ENCODE measurements around the gene TRIM63. TPM values are rescaled to one million over a fixed set of nuclear protein-coding genes. Genes with fewer than 3 reads are reported as not detected.
A peak's percentile ranks its signal among the peaks of the same experiment; 100 is the strongest.

TRIM63 gene
- total and polyA plus RNA-seq, 9 of the 15 experiments (the other 6 are each of a cell fraction or from before 2014, with no cell fraction given), result 0.08 to 0.57 (median 0.36) TPM

DNA sequence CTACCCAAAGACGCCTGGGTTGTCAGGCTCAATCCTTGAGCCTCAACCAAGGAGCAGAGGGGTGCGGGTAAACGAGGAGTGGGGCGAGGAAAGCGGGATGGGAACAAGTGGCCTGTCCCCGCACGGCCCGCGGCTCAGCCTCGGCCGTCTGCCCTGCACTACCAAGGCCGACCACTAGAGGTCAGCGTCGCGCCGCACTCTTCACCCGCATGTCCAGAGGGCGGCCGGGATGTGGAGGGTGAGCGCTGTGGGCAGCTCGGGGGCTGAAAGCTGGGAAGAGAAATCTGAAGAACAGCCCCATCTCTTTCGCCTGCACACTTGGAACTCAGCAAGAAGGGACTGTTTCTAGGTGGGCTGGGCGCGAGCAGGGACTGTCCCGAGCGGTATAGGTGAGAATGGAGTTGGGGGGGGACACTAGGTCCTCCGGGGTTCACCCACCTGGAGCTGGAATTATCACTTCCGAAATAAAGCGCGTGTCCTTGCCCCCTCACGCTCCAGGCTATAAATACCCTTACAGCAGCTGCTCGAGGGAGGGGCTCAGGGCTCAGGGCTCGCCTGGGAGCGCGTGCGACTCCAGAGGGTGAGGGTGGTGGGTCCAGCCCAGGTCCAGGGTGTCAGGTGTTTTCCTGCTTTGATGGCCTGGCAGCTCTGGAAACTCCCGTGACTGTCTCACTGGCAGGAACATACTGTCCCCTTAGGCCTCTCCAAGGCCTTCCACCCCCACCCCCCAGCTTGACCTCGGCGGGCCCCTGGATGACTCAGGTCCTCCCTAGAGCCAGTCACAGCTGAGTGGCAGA, 31.3 kb downstream of the TRIM63 start (continued):
- no peak; the same call in 1 of the 2 replicates for TF ChIP-seq BRD4 (IDR thresholded peaks at IDR 0.05)
- TF ChIP-seq CBX1 (IDR thresholded peaks at IDR 0.05; ENCODE audit: low read depth), result no peak
- TF ChIP-seq POLR2AphosphoS2 (IDR thresholded peaks at IDR 0.05; ENCODE audit: low read length), result no peak
- TF ChIP-seq, protein P1, sequence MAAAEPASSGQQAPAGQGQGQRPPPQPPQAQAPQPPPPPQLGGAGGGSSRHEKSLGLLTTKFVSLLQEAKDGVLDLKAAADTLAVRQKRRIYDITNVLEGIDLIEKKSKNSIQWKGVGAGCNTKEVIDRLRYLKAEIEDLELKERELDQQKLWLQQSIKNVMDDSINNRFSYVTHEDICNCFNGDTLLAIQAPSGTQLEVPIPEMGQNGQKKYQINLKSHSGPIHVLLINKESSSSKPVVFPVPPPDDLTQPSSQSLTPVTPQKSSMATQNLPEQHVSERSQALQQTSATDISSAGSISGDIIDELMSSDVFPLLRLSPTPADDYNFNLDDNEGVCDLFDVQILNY (CRISPR knock-in tag; IDR thresholded peaks at IDR 0.05), result no peak
- TF ChIP-seq ZNF449 (CRISPR knock-in tag; IDR thresholded peaks at IDR 0.05), result no peak
- TF ChIP-seq HNRNPLL (IDR thresholded peaks at IDR 0.05; ENCODE audit: low read depth, low read length, poor library complexity, severe bottlenecking), result no peak
- TF ChIP-seq GATAD2B (IDR thresholded peaks at IDR 0.05; ENCODE audit: borderline replicate concordance), result peak; percentile 56; the same call in 1 of the 2 replicates
- TF ChIP-seq, protein P2, sequence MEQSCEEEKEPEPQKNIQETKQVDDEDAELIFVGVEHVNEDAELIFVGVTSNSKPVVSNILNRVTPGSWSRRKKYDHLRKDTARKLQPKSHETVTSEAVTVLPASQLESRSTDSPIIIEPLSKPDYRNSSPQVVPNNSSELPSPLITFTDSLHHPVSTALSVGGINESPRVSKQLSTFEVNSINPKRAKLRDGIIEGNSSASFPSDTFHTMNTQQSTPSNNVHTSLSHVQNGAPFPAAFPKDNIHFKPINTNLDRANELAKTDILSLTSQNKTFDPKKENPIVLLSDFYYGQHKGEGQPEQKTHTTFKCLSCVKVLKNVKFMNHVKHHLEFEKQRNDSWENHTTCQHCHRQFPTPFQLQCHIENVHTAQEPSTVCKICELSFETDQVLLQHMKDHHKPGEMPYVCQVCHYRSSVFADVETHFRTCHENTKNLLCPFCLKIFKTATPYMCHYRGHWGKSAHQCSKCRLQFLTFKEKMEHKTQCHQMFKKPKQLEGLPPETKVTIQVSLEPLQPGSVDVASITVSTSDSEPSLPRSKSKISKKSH (CRISPR knock-in tag; IDR thresholded peaks at IDR 0.05), result no peak
- TF ChIP-seq HMGN3 (IDR thresholded peaks at IDR 0.05; ENCODE audit: borderline replicate concordance, extremely low read depth, insufficient read length, low read depth, low read length), result peak; percentile 54
- no peak for TF ChIP-seq MCM7 (IDR thresholded peaks at IDR 0.05)
- peak; percentile 2; the same call in 1 of the 2 replicates for TF ChIP-seq NR3C1 (CRISPR knock-in tag; IDR thresholded peaks at IDR 0.05)
- TF ChIP-seq, protein P3, sequence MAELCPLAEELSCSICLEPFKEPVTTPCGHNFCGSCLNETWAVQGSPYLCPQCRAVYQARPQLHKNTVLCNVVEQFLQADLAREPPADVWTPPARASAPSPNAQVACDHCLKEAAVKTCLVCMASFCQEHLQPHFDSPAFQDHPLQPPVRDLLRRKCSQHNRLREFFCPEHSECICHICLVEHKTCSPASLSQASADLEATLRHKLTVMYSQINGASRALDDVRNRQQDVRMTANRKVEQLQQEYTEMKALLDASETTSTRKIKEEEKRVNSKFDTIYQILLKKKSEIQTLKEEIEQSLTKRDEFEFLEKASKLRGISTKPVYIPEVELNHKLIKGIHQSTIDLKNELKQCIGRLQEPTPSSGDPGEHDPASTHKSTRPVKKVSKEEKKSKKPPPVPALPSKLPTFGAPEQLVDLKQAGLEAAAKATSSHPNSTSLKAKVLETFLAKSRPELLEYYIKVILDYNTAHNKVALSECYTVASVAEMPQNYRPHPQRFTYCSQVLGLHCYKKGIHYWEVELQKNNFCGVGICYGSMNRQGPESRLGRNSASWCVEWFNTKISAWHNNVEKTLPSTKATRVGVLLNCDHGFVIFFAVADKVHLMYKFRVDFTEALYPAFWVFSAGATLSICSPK (IDR thresholded peaks at IDR 0.05; ENCODE audit: borderline replicate concordance), result no peak
- no peak for TF ChIP-seq NFE2L1 (tag; IDR thresholded peaks at IDR 0.05; ENCODE audit: borderline replicate concordance, low read depth)
- no peak for TF ChIP-seq SIRT6 (IDR thresholded peaks at IDR 0.05; ENCODE audit: low read depth, low read length)
- TF ChIP-seq IRF2 (CRISPR knock-in tag; IDR thresholded peaks at IDR 0.05), result no peak
- TF ChIP-seq ZNF121 (CRISPR knock-in tag; conservative IDR thresholded peaks at IDR 0.05), result no peak
- no peak for TF ChIP-seq MLX (CRISPR knock-in tag; conservative IDR thresholded peaks at IDR 0.05)
- TF ChIP-seq CHD1 (IDR thresholded peaks at IDR 0.05; ENCODE audit: low read length), result no peak
- no peak for TF ChIP-seq NFXL1 (CRISPR knock-in tag; IDR thresholded peaks at IDR 0.05)
- peak; percentile 23 for TF ChIP-seq TAF1 (IDR thresholded peaks at IDR 0.05; ENCODE audit: control insufficient read depth, extremely low read depth, insufficient read depth, low read length, severe bottlenecking)
